GM19328 (cell line): ENCODE measurements around the gene PLXNA3.

Source experiments
- ATAC-seq: cut with Tn5 transposase; IDR thresholded peaks from one replicate; pipeline ENCODE4 v1.9.1; 2021; ENCODE audit warnings: mild to moderate bottlenecking, moderate library complexity; ENCODE audit not compliant: unreplicated experiment

The PLXNA3 gene

GRCh38 chrX:154458116-154458953 is at the start of gene PLXNA3:
Gene PLXNA3 (plus strand): TSS chrX:154458281. CDS start chrX:154460184, 1,903 bp downstream.
- peak; percentile 50 for ATAC-seq

GRCh38 chrX:154408659-154409221 is 49.3 kb upstream of the PLXNA3 start:
- ATAC-seq, result no peak

- ATAC-seq, result no peak
Measured at GRCh38 chrX:154409222-154409871, 48.7 kb upstream of the PLXNA3 start, which contains the start of gene DNASE1L1. Gene DNASE1L1 (minus strand): TSS chrX:154409254. CDS start chrX:154405568, 3,686 bp downstream.

GRCh38 chrX:154411981-154412340 is 46.1 kb upstream of the PLXNA3 start:
- ATAC-seq, result peak; percentile 52

GRCh38 chrX:154412468-154412867 is 45.6 kb upstream of the PLXNA3 start:
- ATAC-seq, result no peak

GRCh38 chrX:154413142-154413541 is 44.9 kb upstream of the PLXNA3 start:
- ATAC-seq, result no peak

GRCh38 chrX:154417157-154417556 is 40.9 kb upstream of the PLXNA3 start:
- no peak for ATAC-seq

GRCh38 chrX:154419189-154419588 is 38.9 kb upstream of the PLXNA3 start:
- no peak for ATAC-seq

GRCh38 chrX:154419688-154420401 is 38.2 kb upstream of the PLXNA3 start:
- no peak for ATAC-seq

GRCh38 chrX:154420402-154420756 is 37.7 kb upstream of the PLXNA3 start:
- ATAC-seq, result no peak

GRCh38 chrX:154426916-154427770 is 30.9 kb upstream of the PLXNA3 start:
- no peak for ATAC-seq

- peak; percentile 92 for ATAC-seq
Measured at GRCh38 chrX:154428176-154429171, 29.6 kb upstream of the PLXNA3 start, which contains the start of gene ATP6AP1. Gene ATP6AP1 (plus strand): TSS chrX:154428677. CDS start chrX:154428693, 16 bp downstream.

GRCh38 chrX:154429711-154430110 is 28.4 kb upstream of the PLXNA3 start:
- no peak for ATAC-seq

GRCh38 chrX:154430479-154430878 is 27.6 kb upstream of the PLXNA3 start:
- no peak for ATAC-seq

- ATAC-seq, result no peak
Measured at GRCh38 chrX:154430916-154431315, 27.2 kb upstream of the PLXNA3 start.

- no peak for ATAC-seq
Measured at GRCh38 chrX:154431341-154431740, 26.7 kb upstream of the PLXNA3 start.

GRCh38 chrX:154432210-154432609 is 25.9 kb upstream of the PLXNA3 start:
- no peak for ATAC-seq

- ATAC-seq, result no peak
Measured at GRCh38 chrX:154433605-154434004, 24.5 kb upstream of the PLXNA3 start.
